Measurements from ENCODE around the gene PMEPA1.

Gene PMEPA1

GRCh38 chr20:57736738-57737347 lies 27.0 kb upstream of the PMEPA1 start:
- no peak for DNase-seq (ENCODE audit: low read depth)

GRCh38 chr20:57735831-57736737 lies 26.3 kb upstream of the PMEPA1 start:
- no peak for DNase-seq (ENCODE audit: low read depth)

- DNase-seq (ENCODE audit: low read depth): no peak
These were observed 24.9 kb upstream of the PMEPA1 start for GRCh38 chr20:57734754-57735153.

GRCh38 chr20:57732226-57732625 lies 22.4 kb upstream of the PMEPA1 start:
- DNase-seq (ENCODE audit: low read depth): no peak

- no peak for DNase-seq (ENCODE audit: low read depth)
These were observed 18.9 kb upstream of the PMEPA1 start for GRCh38 chr20:57728762-57729161.

- no peak for DNase-seq (ENCODE audit: low read depth)
These were observed 18.0 kb upstream of the PMEPA1 start for GRCh38 chr20:57727863-57728262.

DNA sequence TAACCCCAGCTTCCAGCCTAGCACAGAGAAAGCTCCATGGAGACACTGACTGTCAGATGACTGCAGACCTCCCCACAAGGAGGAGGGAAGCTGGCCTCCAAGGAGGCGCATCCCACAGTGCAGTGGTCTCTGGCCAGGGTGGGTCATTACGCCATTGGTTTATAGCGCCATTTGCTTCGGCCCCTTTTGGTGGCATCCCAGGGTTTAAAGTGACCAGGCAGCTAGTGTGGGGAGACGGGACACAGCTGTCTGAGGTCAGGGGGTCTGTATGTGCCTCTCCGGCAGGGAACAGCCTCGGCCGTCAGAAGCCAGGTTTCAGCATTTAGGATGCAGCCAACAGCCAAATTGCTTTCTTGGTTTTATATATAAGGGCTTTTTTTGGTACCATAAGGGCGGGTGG lies 15.8 kb upstream of the PMEPA1 start:
- DNase-seq (ENCODE audit: low read depth): no peak

- no peak for DNase-seq (ENCODE audit: low read depth)
These were observed 15.0 kb upstream of the PMEPA1 start for GRCh38 chr20:57724610-57725405.

- DNase-seq (ENCODE audit: low read depth): no peak
These were observed 14.0 kb upstream of the PMEPA1 start for GRCh38 chr20:57723816-57724215.

DNA sequence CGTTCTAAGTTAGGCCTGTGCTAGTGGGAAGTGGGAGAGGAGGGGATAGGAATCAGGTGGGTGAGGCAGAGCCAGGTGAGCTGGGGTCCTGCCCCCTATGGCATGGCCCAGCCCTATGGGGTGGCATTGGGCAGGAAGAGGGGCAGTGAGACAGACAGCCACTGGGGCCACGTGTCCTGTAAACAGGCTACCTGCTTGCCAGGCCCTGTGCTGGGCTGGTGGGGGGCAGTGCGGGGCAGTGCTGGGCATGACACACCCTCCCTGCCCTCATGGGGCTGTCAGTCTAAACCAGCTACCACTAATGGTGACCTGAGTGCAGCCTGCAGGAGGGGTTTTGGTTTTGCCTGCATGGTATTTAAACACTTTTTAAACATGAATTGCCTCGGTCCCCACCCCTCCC lies 10.1 kb upstream of the PMEPA1 start:
- DNase-seq (ENCODE audit: low read depth): no peak

DNA sequence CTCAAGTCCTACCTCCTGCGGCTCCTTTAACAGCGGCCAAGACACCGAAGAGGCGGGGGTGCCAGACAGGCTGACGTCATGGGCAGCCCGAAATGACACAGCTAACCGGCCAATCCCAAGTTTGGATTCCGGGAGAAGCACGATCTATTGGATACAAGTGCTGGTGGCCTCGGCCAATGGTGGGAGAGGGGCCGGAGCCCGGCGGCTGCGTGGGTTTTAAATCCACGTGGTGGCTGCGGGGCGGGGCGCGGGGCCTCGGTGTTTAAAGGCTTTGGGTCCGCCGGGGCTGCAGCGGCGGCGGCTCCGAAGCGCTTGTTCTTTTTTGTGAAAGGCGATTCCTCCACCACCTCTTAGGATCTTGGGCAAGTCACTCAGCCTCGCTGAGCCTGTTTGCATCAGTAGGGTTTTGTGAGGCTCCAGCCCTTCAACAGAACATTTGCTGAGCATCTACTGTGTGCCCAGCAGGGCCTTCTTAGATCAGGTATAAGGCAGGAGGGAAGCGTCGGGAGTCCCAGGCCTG lies 8.7 kb upstream of the PMEPA1 start:
- peak; percentile 97 for DNase-seq (ENCODE audit: low read depth)

- no peak for DNase-seq (ENCODE audit: low read depth)
These were observed 8.0 kb upstream of the PMEPA1 start for GRCh38 chr20:57717797-57718196.

DNA sequence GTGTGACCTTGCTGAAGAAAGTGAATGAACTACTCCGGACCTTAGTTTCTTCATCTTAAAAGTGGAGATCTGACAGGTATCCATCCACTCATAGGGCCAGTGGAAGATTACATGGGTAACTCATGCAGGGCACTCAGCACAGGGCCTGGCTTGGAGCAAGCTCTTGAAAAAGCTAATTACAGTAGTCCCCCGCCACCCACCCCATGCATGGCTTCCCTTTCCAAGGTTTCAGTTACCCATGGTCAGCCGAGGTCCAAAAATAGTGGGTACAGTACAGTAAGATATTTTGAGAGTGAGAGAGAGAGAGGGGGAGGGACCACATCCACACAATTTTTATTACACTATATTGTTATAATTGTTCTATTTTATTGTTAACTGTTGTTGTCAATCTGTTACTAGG lies 7.1 kb upstream of the PMEPA1 start:
- DNase-seq (ENCODE audit: low read depth): no peak

DNA sequence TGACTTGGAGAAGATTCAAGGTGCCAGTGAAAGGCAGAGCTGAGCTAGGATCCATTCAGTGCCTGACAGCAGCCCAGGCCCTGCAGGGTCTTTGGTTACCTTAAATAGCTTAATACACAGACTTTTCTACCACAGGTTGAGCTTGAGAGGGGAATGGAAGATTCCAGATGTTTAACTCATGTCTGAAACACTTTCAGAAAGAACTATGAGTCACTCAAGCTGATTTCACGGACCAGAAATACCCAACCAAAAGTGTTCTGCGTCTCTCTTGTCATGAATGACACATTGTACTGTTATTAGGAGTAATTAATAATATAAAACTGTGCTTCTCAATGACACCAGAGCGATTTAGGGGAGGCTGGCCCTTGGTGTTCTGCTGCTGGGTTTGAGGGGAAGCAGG lies 6.4 kb upstream of the PMEPA1 start:
- no peak for DNase-seq (ENCODE audit: low read depth)

GRCh38 chr20:57715268-57715904 lies 5.6 kb upstream of the PMEPA1 start:
- DNase-seq (ENCODE audit: low read depth): no peak

DNA sequence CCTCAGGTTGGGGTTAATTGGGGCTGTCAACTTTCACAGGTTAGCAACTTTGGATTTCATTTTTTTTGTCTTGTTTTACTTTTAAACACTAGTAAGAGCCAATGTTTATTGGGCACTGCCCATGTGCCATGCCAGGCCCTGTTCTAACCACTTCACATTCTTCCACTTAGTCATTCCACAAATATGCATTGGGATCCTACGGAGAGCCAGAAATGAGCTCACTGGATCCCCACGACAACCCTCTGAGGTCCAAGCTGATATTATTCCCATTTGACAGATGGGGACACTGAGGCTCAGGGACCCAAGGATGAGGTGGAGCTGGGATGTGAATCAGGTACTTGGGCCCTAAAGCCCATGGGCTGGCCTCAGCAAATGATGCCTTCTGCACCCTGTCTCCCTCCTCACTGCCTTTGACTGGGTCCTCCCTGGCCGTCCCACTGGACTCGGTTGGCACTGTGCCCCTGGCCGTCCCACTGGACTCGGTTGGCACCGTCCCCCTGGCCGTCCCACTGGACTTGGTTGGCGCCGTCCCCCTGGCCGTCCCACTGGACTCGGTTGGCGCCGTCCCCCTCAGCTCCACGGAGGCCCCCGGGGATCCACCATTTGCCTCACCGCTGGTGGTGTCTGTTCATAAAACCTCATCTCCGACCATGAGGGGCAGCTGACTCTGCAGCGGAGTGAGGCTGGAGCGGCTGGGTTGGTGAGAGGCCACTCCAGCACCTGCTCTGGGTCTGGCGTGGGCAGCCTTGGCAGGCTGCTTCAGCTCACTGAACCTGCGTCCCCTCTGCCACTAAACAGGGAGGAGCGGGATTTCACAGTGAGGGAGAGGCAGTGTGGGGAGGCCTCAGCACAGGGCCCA lies 4.8 kb upstream of the PMEPA1 start:
- DNase-seq (ENCODE audit: low read depth): peak; percentile 54

DNA sequence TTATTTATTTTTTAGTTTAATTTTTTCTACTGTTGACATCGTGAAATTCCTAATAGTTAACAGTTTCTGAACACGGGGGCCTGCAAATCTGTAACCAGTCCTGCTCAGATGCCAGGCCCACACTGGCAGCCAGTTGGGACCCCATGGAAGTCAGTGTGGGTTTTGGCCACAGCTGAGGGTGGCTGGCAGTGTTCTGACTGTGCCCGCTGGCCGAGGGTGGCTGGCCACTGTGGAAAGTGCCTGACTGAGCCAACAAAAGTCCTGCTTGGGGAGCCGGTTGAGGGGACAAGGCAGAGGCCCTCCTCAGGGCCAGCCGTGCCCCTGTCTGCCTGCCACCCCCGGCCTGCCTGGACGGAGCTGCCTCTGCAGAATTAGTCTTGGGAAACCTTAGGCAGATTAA lies 4.1 kb upstream of the PMEPA1 start:
- DNase-seq (ENCODE audit: low read depth): no peak

DNA sequence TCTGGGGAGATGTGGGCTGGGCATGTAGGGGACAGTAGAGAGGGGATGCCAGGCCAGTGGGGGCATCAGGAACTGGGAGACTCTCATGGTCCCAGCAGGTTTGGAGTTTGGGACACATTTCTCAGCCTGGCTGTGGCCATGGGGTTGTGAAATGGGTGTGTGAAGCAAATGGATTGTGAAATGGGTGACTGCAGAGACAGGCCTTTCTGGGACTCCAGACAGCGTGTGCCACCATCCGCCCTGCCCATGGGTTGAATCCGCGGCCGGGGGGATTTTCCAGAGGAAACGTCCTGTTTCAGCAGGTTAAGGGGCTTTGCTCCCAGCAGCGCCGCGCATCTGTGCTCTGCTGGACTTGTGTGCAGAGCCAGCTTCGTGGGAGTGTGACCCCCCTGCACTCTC lies 3.7 kb upstream of the PMEPA1 start:
- DNase-seq (ENCODE audit: low read depth): no peak

- no peak for DNase-seq (ENCODE audit: low read depth)
These were observed 3.2 kb upstream of the PMEPA1 start for GRCh38 chr20:57712851-57713504.

GRCh38 chr20:57712341-57712740 lies 2.5 kb upstream of the PMEPA1 start:
- no peak for DNase-seq (ENCODE audit: low read depth)

DNA sequence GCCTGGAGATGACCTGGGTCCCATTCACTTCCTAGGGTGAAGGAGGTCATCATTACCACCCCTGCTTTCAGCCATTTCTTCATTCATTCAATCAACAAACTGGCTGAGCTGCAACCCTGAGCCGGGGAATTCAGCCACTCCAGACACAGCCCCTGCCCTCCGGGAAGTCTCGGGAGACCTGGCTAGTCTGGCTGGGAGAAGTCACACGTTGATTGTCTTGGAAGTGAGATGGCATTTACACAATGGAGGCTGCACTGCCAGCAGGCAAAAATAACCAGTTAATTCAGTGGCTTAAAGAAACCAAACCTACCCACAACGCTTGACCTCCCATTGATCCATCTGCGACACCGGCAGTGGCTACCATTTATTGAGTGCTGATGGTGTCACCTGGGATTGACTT lies 2.0 kb upstream of the PMEPA1 start:
- DNase-seq (ENCODE audit: low read depth): no peak
